Lung (tissue), 12 donors: ENCODE data around the gene ZBTB4. TPM values are rescaled to one million over a fixed set of nuclear protein-coding genes. Genes with fewer than 3 reads are reported as not detected.

Experiments
- ATAC-seq: fragments of 200-7000 bp; cut with Tn5 transposase; one replicate; pipeline ENCODE4 v1.9.1; 2020; ENCODE audit warnings: moderate number of reproducible peaks; ENCODE audit not compliant: insufficient read depth, low FRiP score
- DNase-seq, 3 donors: peaks; one replicate each; pipeline ENCODE4 v3.0.0-alpha.2; 2013 to 2017
- H3K27ac ChIP-seq, 2 donors: one replicate each; pipeline ENCODE4 v1.5.1; 2013; ENCODE audit warnings: mild to moderate bottlenecking in 2 of 2, moderate library complexity in 2 of 2, control low read depth in 1 of 2, inconsistent platforms in 1 of 2, low read depth in 1 of 2, low read length in 1 of 2
- H3K27me3 ChIP-seq, 3 donors: one replicate each; pipeline ENCODE4 v1.5.1; 2013; ENCODE audit warnings: low read length in 2 of 3; ENCODE audit not compliant: control insufficient read depth in 3 of 3, insufficient read depth in 3 of 3
- H3K36me3 ChIP-seq, 4 donors: one replicate each; pipeline ENCODE4 v1.5.1; 2013; ENCODE audit warnings: low read length in 4 of 4, mild to moderate bottlenecking in 1 of 4, moderate library complexity in 1 of 4; ENCODE audit not compliant: control insufficient read depth in 4 of 4, insufficient read depth in 4 of 4
- H3K4me1 ChIP-seq, 5 donors: one replicate each; pipeline ENCODE4 v1.5.1; 2013; ENCODE audit warnings: low read length in 5 of 5, mild to moderate bottlenecking in 2 of 5, moderate library complexity in 1 of 5; ENCODE audit not compliant: control insufficient read depth in 5 of 5, insufficient read depth in 5 of 5
- H3K4me3 ChIP-seq: one replicate; pipeline ENCODE4 v1.5.1; 2013; ENCODE audit warnings: mild to moderate bottlenecking, control low read depth, moderate library complexity
- H3K9ac ChIP-seq, 2 donors: one replicate each; pipeline ENCODE4 v1.5.1; 2013; ENCODE audit warnings: low read length in 2 of 2, control low read depth in 1 of 2; ENCODE audit not compliant: insufficient read depth in 1 of 2
- H3K9me3 ChIP-seq, 4 donors: one replicate each; pipeline ENCODE4 v1.5.1; 2013; ENCODE audit warnings: low read length in 3 of 4, mild to moderate bottlenecking in 1 of 4, moderate library complexity in 1 of 4; ENCODE audit not compliant: control insufficient read depth in 4 of 4, insufficient read depth in 3 of 4
- CTCF ChIP-seq: IDR thresholded peaks from 2 replicates; pipeline ENCODE4 v1.5.1; 2012; ENCODE audit warnings: mild to moderate bottlenecking; ENCODE audit errors: control extremely low read depth, extremely low read depth
- WGBS, 2 donors: extraction: QIAGEN DNeasy Blood & Tissue Kit; methylation state at CpG; one replicate each; pipeline ENCODE4 v1.1.7; 2013; 5-methylcytosine and 5-hydroxymethylcytosine counted together
- polyA plus RNA-seq, 2 donors: library from polyadenylated mRNA; stranded (reverse); fragments of 200-250 nt; gene quantifications; one replicate each; pipeline ENCODE4 v1.2.1, GENCODE V29; 2013
- total RNA-seq, 2 donors: library from RNA; depleted of rRNA in 1 of 2; stranded (reverse); fragments of >200 nt in 1 of 2; gene quantifications; one replicate each; pipeline ENCODE4 v1.2.1, GENCODE V29; 2014 to 2021
- donor health status: control.
- donor health status: control.
- donor health status: Bipolar disorder and iron deficiency.
- donor health status: healthy.
- donor health status: DM: yes; HTN: yes; CAD: no.

Gene ZBTB4
- total and polyA plus RNA-seq, 4 donors, result 20.1 to 56.4 (median 33.5) TPM

DNA sequence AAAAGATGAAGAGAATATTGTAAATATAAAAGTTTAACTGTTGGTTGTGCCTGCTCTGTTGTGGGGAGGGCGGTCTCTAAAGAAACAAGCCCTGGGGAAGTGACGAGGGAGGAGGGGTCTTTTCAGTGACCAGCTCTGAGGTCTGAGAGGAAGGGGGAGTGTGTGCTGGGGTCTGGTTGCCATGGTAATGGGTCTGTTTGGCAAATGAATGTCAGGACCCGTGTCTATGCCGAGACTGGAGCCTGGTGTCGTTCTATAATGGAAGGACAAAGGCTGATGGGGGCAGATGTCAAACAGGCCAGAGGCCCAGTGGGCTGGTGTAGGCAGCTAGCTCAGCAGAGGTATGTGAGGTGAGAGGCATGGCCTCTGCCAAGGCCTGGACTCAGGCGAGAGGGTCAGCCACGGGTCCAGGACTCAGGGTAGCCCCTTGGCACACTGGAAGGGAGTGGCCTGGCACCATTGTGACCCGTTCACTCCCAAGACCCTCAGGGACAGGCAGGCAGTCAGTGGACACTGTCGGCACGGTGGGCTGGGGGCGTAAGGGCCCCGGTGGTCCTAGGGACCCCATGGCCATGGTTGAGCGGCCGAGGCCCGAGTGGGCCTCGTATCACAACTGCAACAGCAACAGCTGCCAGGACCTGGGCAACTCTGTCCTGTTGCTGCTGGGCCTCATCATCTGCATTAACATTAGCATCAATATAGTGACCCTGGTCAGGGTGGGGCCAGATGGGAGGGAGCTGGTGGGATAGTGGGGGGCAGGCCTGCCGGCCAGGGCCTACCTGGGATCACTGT lies 59.4 kb downstream of the ZBTB4 start, which contains the start of gene SPEM1:
Gene SPEM1, plus strand, starts transcription at position 506 of the 792 bp plus-strand sequence. Its CDS starts 61 bp downstream, at position 567.
- TF ChIP-seq CTCF, result no peak
- Histone ChIP-seq H3K4me3 (no peak within 1 kb of the TSS), H3K27me3 (no peaks in the 10 kb centered on the region), H3K36me3 (peaks cover 0 to 10% (median 4%) of the 10 kb centered on the region in 4 donors), H3K9ac (peak within 1 kb of the TSS in 1 of 2 donors; percentile 61), H3K27ac (no peak within 1 kb of the TSS), H3K9me3 (no peaks in the 10 kb centered on the region), H3K4me1 (peaks cover 0 to 12% (median 0%) of the 10 kb centered on the region in 5 donors)
- DNase-seq (peak; percentile 79 to 84 (median 83)), ATAC-seq (no peak)
- 83 to 92% methylated on average over 17 of the region's 17 CpGs for WGBS, 2 donors

DNA sequence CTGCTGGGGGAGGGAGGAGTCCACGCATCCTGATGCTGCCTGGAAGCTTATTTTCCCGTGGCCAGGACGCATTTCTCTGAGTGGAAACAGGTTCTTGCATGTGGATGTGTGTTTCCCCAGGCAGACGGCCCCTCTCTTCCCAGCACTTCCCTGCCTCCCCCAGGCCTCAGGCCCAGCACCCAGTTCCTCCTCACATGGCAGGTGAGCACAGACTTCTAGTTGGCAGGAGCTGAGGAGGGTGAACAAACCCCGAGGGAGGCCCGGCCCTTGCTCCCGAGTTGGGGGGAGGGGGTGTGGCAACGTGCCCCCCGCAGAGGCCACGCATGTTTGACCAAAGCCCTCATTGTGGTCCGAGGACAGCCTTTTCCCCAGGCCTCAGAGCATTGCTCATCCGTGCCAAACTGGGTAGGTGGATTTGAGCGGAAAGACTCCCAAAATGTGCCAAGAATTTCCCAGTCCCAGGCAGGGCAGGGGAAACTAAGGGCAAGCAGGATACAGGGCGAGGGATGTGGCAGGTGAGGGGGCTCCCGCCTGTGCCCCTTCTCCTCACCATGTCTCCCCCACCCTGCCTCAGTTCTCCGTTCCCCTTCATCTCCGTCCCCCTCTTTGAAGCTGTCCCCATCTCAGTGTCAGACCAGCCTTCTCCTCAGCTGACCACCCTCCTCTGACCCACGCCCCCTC lies 60.8 kb downstream of the ZBTB4 start:
- Histone ChIP-seq H3K4me3 (no peak overlapping the region), H3K4me1 (peaks cover 0 to 12% (median 0%) of the 10 kb centered on the region in 5 donors), H3K36me3 (peaks cover 0 to 11% (median 5%) of the 10 kb centered on the region in 4 donors), H3K9me3 (no peaks in the 10 kb centered on the region), H3K27ac (no peak overlapping the region), H3K27me3 (no peaks in the 10 kb centered on the region), H3K9ac (no peak overlapping the region)
- DNase-seq (no peak), ATAC-seq (no peak)
- 73 to 78% methylated on average over 18 of the region's 18 CpGs for WGBS, 2 donors
- TF ChIP-seq CTCF, result no peak

DNA sequence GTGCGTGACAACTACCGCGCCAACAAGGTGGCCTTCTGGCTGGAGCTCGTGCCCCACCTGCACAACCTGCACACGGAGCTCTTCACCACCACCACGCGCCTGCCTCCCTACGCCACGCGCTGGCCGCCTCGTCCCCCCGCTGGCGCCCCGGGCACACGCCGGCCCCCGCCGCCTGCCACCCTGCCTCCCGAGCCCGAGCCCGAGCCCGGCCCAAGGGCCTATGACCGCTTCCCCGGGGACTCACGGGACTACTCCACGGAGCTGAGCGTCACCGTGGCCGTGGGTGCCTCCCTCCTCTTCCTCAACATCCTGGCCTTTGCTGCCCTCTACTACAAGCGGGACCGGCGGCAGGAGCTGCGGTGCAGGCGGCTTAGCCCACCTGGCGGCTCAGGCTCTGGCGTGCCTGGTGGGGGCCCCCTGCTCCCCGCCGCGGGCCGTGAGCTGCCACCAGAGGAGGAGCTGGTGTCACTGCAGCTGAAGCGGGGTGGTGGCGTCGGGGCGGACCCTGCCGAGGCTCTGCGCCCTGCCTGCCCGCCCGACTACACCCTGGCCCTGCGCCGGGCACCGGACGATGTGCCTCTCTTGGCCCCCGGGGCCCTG lies 62.3 kb downstream of the ZBTB4 start:
- DNase-seq (no peak), ATAC-seq (no peak)
- no peaks in the 10 kb centered on the region for H3K9me3 ChIP-seq
- peaks cover 0 to 12% (median 0%) of the 10 kb centered on the region in 5 donors for H3K4me1 ChIP-seq
- TF ChIP-seq CTCF, result no peak
- no peaks in the 10 kb centered on the region for H3K27me3 ChIP-seq
- no peak overlapping the region for H3K27ac ChIP-seq
- peaks cover 0 to 11% (median 5%) of the 10 kb centered on the region in 4 donors for H3K36me3 ChIP-seq
- 96% methylated on average over 45 to 54 of the region's 54 CpGs for WGBS, 2 donors
- no peak overlapping the region for H3K9ac ChIP-seq
- H3K4me3 ChIP-seq, result no peak overlapping the region
